Upper lobe of left lung (tissue), 6 donors: ENCODE data around the gene MAP2. TPM values are rescaled to one million over a fixed set of nuclear protein-coding genes. Genes with fewer than 3 reads are reported as not detected.

Experiments used
- ATAC-seq, 2 donors: fragments of 200-7000 bp; cut with Tn5 transposase; one replicate each; pipeline ENCODE4 v1.9.1; 2022; ENCODE audit warnings: mild to moderate bottlenecking in 2 of 2, moderate library complexity in 2 of 2; ENCODE audit not compliant: low FRiP score in 2 of 2
- DNase-seq, 2 donors: peaks; one replicate each; pipeline ENCODE4 v3.0.0-alpha.2; 2019 to 2020
- H3K27ac ChIP-seq, 4 donors: fragments of 200-600 bp; sonication (generic); one replicate each; pipeline ENCODE4 v1.5.1; 2016 to 2019
- H3K27me3 ChIP-seq, 4 donors: fragments of 200-600 bp; sonication (generic); one replicate each; pipeline ENCODE4 v1.5.1; 2017 to 2019
- H3K36me3 ChIP-seq, 4 donors: fragments of 200-600 bp; sonication (generic); one replicate each; pipeline ENCODE4 v1.5.1; 2016 to 2019
- H3K4me1 ChIP-seq, 4 donors: fragments of 200-600 bp; sonication (generic); one replicate each; pipeline ENCODE4 v1.5.1; 2018 to 2019
- H3K4me3 ChIP-seq, 4 donors: fragments of 200-600 bp; sonication (generic); one replicate each; pipeline ENCODE4 v1.5.1; 2017 to 2019; ENCODE audit warnings: mild to moderate bottlenecking in 2 of 4, moderate library complexity in 1 of 4
- H3K9me3 ChIP-seq, 4 donors: fragments of 200-600 bp; sonication (generic); one replicate each; pipeline ENCODE4 v1.5.1; 2018 to 2019
- CTCF ChIP-seq, 6 experiments: fragments of 450-650 bp in 4 of 6; fragments of 200-600 bp in 2 of 6; sonication (generic) in 2 of 6; IDR thresholded peaks; one replicate each; pipeline ENCODE4 v1.5.1; 2016 to 2019; ENCODE audit warnings: antibody characterized with exemption in 6 of 6
- EP300 ChIP-seq, 4 donors: sonication (generic); formaldehyde crosslinking; IDR thresholded peaks; one replicate each; pipeline ENCODE4 v1.5.1; 2017; ENCODE audit warnings: antibody characterized with exemption in 4 of 4, control low read depth in 2 of 4
- POLR2A ChIP-seq, 4 donors: fragments of 450-650 bp; IDR thresholded peaks; one replicate each; pipeline ENCODE4 v1.5.1; 2016 to 2017; ENCODE audit warnings: antibody characterized with exemption in 4 of 4, mild to moderate bottlenecking in 2 of 4
- POLR2AphosphoS5 ChIP-seq, 2 donors: sonication (generic); formaldehyde crosslinking; IDR thresholded peaks; one replicate each; pipeline ENCODE4 v1.5.1; 2017; ENCODE audit warnings: antibody characterized with exemption in 2 of 2
- WGBS, 2 donors: methylation state at CpG; one replicate each; pipeline ENCODE4 v1.1.5; 2017 to 2018; 5-methylcytosine and 5-hydroxymethylcytosine counted together
- total RNA-seq, 6 donors: library from RNA; depleted of rRNA in 4 of 6; stranded (reverse); fragments of >200 nt in 4 of 6; gene quantifications; one replicate each; pipeline versions ENCODE4 v1.1.0 to v1.2.1, GENCODE V29; 2016 to 2021
- donor health status: DM: no; HTN: no; CAD: no; lungs with moderate emphysema.
- donor health status: DM: no; HTN: yes; CAD: no; lungs with severe emphysema.

The MAP2 gene
- total RNA-seq, 6 donors from 2014 or later = 25.2 to 121 (median 58.7) TPM

GRCh38 chr2:209401788-209402187 is 22.1 kb upstream of the MAP2 start:
- no peak for DNase-seq
- TF ChIP-seq CTCF (IDR thresholded peaks at IDR 0.05) (no peak), POLR2A (IDR thresholded peaks at IDR 0.05) (no peak), EP300 (IDR thresholded peaks at IDR 0.05) (no peak), POLR2AphosphoS5 (IDR thresholded peaks at IDR 0.05) (no peak)
- Histone ChIP-seq H3K4me3 (no peak overlapping the region), H3K36me3 (no peaks in the 10 kb centered on the region), H3K27ac (no peak overlapping the region), H3K27me3 (no peaks in the 10 kb centered on the region), H3K9me3 (no peaks in the 10 kb centered on the region), H3K4me1 (no peaks in the 10 kb centered on the region)
- WGBS, 2 donors = 81 to 82% methylated on average over 3 of the region's 3 CpGs
- ATAC-seq = no peak

GRCh38 chr2:209411296-209411695 is 12.6 kb upstream of the MAP2 start:
- no peaks in the 10 kb centered on the region for H3K36me3 ChIP-seq
- peaks cover 0 to 6% (median 1%) of the 10 kb centered on the region in 4 donors for H3K9me3 ChIP-seq
- ATAC-seq (no peak), DNase-seq (no peak)
- no peak overlapping the region for H3K4me3 ChIP-seq
- H3K4me1 ChIP-seq = no peaks in the 10 kb centered on the region
- H3K27me3 ChIP-seq = no peaks in the 10 kb centered on the region
- no peak for TF ChIP-seq EP300 (IDR thresholded peaks at IDR 0.05)
- TF ChIP-seq POLR2AphosphoS5 (IDR thresholded peaks at IDR 0.05) = no peak
- TF ChIP-seq POLR2A (IDR thresholded peaks at IDR 0.05) = no peak
- no peak for TF ChIP-seq CTCF (IDR thresholded peaks at IDR 0.05)
- H3K27ac ChIP-seq = no peak overlapping the region
- WGBS, 2 donors = 98 to 100% methylated on average over 1 of the region's 1 CpG

- 78 to 85% methylated on average over 4 of the region's 4 CpGs for WGBS, 2 donors
- TF ChIP-seq CTCF (IDR thresholded peaks at IDR 0.05) (no peak), EP300 (IDR thresholded peaks at IDR 0.05) (no peak), POLR2A (IDR thresholded peaks at IDR 0.05) (no peak), POLR2AphosphoS5 (IDR thresholded peaks at IDR 0.05) (no peak)
- no peaks in the 10 kb centered on the region for H3K27me3 ChIP-seq
Observed at GRCh38 chr2:209411718-209412117, 12.1 kb upstream of the MAP2 start.

GRCh38 chr2:209413311-209414014 is 10.4 kb upstream of the MAP2 start:
- 47 to 53% methylated on average over 1 of the region's 1 CpG for WGBS, 2 donors

More at GRCh38 chr2:209411718-209412117, 12.1 kb upstream of the MAP2 start:
- no peaks in the 10 kb centered on the region for H3K36me3 ChIP-seq
- no peaks in the 10 kb centered on the region for H3K4me1 ChIP-seq
- H3K4me3 ChIP-seq = no peak overlapping the region
- ATAC-seq (no peak), DNase-seq (no peak)
- no peak overlapping the region for H3K27ac ChIP-seq
- H3K9me3 ChIP-seq = peaks cover 0 to 6% (median 1%) of the 10 kb centered on the region in 4 donors

More at GRCh38 chr2:209413311-209414014, 10.4 kb upstream of the MAP2 start:
- no peak overlapping the region for H3K4me3 ChIP-seq
- DNase-seq (no peak), ATAC-seq (no peak)
- no peaks in the 10 kb centered on the region for H3K36me3 ChIP-seq
- H3K27ac ChIP-seq = no peak overlapping the region
- no peaks in the 10 kb centered on the region for H3K27me3 ChIP-seq
- peaks cover 0 to 6% (median 1%) of the 10 kb centered on the region in 4 donors for H3K9me3 ChIP-seq
- TF ChIP-seq EP300 (IDR thresholded peaks at IDR 0.05) (no peak), POLR2A (IDR thresholded peaks at IDR 0.05) (no peak), CTCF (IDR thresholded peaks at IDR 0.05) (no peak), POLR2AphosphoS5 (IDR thresholded peaks at IDR 0.05) (no peak)
- H3K4me1 ChIP-seq = no peaks in the 10 kb centered on the region
